ENCODE results near the gene FRS3. TPM values are rescaled to one million over a fixed set of nuclear protein-coding genes. Genes with fewer than 3 reads are reported as not detected.

The FRS3 gene
- total RNA-seq, 1 donor from 2014 or later = 5.7 TPM

DNA sequence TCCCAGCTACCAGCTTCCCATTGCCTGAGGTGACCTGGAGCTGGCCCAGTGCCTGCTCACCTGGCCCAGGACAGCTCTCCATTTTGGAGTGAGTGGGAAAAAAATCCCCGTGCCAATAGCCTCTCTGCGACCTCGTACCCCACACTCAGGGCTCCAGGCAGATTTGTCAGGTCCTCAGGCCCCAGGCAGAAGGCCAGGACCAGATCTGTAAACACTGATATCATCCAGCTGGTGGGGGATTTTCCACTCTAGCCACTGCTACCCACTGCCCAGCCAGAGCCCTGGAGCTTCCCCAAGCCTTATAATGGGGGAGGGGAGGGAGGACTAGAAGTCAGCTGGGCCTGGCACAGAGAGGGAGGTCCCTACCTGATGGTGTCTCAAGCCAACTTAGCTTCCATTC, 31.2 kb downstream of the FRS3 start:
- no peak for DNase-seq (ENCODE audit: low spot score)

DNA sequence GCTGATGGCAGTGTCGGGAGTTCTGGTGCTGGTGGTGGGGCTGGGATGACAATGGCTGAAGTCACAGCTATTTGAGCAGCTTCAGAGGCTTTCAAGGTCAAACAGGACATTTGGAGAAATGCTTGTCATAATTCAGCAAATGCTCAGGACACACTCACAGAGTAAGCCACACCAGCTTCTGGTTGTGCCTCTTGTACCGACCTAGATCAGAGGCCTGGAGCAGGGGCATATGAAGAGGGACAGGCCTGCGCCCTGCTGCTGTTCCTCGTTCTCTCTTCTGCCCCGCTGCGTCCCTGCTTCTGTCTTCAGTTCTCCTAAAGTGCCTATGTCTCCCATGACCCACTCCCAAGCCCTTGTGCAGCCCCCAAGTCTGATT, 31.6 kb downstream of the FRS3 start:
- no peak for DNase-seq (ENCODE audit: low spot score)
- intact Hi-C loops (cut with DNase I) = no loop called here

More for the DNA sequence above, 31.2 kb downstream of the FRS3 start:
- intact Hi-C loops (cut with DNase I) = no loop called here

DNA sequence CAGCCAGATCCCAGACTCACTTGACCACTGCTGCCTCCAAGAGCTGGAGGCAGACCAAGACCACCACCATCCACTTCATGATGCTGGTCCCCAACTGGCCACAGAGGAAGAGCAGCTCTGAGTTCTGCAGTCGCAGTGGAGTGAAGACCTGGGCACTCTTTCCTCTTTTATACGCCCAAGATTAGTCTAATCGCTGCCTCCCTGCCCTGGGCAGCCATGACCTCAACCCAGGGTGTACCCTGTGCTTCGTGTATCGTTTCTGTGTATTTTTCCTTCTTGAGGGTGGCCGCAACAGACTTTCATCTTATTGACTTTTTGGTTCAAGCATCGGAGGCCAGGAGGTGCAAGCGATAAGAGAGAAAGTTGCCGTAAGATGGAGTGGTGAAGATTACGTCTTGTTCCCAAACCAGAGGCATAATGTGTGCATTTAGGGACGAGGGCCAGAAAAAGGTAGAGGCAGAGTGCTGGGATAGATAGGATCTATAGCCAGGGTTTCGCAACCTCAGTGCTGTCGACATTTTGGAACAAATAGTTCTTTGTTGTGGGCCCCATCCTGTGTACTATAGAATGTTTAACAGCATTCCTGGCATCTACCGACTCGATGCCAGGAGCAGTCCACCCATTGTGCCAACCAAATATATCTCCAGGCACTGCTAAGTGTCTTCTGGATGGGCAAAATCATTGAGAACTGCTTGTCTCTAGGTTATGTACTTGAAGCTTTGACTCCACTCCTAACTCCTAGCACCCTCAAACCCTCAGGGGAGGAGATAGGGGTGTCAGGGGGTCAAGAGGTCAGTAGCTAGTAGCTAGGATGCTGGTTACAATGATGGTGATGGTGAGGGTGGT, 32.2 kb downstream of the FRS3 start, which contains the start of gene PGC:
Gene PGC, minus strand, starts transcription at position 142 of the 846 bp plus-strand sequence. Its CDS starts 63 bp downstream, at position 79.
- intact Hi-C loops (cut with DNase I) = no loop called here

DNA sequence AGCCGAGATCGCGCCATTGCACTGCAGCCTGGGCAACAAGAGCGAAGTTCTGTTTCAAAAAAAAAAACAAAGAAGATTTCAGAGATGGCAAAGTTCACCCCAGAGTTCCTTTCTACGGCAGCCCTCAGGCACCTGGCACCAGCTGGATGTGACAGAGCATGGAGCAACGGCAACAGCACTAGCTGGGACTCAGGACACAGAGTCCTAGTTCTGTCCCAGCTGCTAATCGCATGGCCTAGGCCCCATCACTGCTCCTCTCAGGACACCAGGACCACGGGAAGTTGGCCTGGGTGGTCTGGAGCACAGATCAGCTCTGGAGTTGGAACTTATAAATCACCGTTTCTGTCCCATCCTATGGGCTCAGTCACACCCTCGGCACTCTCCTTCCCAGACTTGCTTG, 33.6 kb downstream of the FRS3 start:
- DNase-seq (ENCODE audit: low spot score) = no peak
- intact Hi-C loops (cut with DNase I) = no loop called here

More for the DNA sequence above, 32.2 kb downstream of the FRS3 start, which contains the start of gene PGC:
- DNase-seq (ENCODE audit: low spot score) = no peak

DNA sequence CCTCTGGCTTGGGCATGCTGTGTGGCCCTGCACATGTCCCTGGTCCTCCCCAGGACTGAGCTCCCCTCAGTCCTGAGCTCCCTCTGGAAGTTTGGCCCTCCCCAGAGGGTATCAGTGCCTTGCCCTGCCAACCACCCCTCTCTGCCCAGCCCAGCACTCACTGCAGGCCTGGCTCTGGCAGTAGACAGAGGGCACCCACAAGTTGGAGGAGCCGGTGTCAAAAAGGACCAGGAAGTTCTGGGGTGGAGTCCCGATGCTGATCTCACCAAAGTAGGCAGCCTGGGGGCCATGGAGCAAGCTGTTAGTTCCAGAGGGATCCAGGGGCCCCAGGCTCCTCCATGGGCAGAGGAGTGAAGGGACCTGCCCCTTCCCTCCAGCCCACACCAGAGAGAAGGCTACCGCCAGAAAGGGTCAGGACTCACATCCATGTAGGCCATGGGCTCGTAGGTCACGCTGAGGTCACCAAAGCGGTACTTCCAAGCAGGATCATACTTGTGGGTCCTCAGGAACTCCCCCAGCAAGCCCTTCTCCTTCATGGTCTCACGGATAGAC, 35.4 kb downstream of the FRS3 start:
- DNase-seq (ENCODE audit: low spot score) = no peak
- intact Hi-C loops (cut with DNase I) = no loop called here

DNA sequence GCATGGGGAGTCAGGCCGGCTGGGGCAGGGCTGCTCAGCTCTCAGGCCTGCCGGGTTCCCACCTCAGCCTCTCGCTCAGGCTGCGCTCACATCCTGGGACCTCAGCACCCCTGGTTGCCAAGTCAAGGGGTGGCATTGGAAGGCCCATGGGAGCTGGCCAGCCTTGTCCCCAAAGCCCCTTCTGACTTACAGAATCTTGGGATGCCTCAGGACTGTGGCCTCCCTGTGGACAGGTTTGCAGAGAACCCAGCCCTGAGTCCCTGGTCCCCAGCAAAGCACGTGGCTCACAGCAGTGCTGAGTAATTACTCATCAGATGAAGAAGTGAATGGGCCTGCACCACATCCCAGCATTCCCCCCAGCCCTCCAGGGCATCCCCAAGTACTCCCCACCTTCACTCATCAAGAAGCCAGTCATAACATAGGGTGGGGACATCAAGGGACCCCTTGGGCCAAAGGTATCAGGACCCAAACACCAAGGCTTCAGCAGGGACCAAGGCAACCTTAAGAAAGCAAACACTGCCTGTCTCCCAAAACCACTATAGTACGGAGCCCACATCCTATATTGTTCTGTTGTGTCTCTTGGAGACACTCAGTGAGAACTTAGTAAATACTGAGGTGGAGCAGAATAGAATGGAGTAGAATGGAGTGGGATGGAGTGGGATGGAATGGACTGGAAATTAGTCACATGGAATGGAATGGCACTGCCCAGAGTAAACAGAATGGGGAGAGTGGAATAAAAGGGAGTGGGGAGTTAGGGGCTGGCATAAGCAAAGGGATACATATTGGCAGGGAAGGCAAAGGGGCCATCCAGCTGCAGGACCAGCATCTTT, 36.1 kb downstream of the FRS3 start:
- intact Hi-C loops (cut with DNase I) = no loop called here
- no peak for DNase-seq (ENCODE audit: low spot score)

DNA sequence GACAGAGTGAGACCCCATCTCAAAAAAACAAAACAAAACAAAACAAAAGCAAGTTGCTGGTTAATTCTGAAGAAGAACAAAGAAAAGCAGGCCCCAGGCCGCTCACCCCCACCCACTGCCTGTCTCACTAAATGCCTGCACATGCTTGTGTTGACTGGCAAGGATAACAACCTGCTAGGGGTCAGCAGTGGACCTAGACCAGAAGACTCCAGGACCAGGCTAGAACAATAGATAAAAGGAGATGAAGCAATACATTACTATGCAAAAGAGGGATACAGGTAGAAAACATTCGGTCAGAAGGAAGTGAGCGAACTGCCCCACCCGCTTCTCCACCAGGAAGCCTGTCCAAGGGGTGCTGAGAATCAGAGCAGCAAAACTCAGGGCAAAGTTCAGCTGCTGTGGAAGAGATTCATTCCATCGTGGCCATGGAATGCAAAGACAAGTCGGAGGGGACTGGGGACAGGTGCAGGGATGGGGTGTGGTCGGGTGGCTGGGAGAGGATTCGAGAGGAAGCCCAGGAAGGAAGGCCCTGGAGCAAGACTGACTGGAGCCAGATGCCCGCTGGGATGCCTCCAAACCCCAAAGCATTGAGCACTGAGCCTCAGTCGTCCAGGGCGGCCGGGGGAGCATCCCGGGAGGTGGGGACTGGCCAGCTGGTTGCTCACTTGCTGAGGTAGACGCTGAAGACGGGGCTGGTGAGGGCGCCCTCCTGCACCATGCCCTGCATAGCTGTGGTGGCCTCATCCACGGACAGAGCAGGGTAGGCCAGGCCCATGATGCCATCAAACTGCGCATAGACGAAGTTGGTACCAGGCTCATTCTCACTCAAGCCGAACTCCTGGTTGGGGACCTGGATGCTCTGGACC, 37.8 kb downstream of the FRS3 start:
- no peak for DNase-seq (ENCODE audit: low spot score)
- intact Hi-C loops (cut with DNase I) = no loop called here

DNA sequence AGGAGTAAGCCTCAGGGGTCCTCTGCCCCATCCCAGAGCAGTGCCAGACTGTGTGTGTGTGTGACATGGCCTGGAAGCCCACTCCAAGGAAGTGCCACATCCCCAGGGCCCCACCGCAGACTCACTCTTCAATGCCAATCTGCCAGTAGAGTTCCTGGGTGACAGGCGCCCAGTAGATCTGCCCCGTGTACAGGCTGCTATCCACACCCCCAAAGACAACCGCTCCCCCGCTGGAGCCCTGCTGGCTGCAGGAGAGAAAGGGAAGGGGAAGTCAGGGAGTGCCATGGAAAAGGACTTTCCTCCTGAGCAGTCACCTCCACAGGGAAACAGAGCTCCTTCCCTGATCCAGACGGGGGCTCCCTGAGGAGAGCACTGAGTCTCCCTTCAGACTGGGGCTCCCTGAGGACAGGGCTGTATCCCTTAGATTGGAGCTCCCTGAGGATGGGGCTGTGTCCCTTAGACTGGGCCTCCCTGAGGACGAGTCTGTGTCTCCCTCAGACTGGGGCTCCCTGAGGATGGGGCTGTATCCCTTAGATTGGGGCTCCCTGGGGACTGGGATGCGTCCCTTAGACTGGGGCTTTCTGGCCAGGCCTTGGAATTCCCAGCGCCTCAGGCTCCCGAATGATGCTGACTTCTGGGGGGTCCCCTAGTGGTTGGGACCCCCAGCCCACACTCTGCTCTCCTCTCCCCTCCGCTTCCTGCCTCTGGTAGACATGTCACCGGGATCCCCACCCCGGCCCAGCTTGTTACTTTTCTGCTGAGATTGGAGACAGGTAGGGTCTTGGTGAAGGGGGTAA, 39.1 kb downstream of the FRS3 start:
- intact Hi-C loops (cut with DNase I) = no loop called here
- no peak for DNase-seq (ENCODE audit: low spot score)

DNA sequence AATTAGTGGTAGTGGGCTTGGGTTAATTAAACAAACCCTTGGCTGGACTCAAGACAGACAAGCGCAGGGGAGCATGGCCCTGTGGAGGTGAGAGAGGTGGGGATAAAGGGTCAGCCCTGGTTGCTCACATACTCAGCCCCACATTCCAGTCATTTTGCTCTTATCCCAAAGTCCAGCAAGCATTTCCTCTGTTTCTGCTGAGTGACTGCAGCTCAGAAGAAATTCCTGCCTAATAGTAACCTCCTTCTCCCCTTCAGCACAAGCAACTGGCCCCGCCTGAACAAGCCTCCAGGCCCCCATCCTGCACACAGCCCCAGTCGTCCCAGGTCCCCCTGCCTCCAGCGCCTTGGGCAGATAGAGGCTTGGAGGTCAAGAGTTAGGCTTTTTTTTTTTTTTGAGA, 40.7 kb downstream of the FRS3 start:
- intact Hi-C loops (cut with DNase I) = loop anchor here (5.0 kb wide), 1 partner anchor 38 kb away; the partner anchor contains the start of gene FRS3
- no peak for DNase-seq (ENCODE audit: low spot score)

DNA sequence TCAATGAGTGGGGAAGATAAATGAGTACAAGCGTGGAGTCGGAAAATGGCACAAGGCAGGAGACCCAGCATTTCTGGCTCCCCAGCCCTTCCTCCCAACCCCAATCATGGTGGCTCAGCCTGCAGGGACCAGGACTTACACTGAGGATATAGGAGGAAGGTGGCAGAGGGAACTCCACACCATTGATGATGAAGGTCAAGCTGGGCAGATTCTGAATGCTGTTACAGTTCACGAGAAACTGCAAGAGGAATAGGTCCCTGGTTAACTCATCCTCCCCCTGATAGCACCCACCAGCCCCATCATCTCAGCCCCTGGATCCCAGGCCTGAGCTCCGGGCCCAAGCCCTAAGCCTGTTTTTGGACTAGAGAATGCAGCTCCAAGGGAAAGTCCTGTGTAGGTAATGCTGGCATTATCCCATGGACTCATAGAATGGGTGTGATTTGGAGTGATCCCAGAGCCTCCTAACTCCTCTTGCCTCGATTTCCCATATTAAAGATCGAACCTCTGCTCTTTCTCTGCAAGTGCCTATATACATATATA, 42.0 kb downstream of the FRS3 start:
- intact Hi-C loops (cut with DNase I) = loop anchor here (5.0 kb wide), 1 partner anchor 40 kb away; the partner anchor contains the start of gene FRS3

DNA sequence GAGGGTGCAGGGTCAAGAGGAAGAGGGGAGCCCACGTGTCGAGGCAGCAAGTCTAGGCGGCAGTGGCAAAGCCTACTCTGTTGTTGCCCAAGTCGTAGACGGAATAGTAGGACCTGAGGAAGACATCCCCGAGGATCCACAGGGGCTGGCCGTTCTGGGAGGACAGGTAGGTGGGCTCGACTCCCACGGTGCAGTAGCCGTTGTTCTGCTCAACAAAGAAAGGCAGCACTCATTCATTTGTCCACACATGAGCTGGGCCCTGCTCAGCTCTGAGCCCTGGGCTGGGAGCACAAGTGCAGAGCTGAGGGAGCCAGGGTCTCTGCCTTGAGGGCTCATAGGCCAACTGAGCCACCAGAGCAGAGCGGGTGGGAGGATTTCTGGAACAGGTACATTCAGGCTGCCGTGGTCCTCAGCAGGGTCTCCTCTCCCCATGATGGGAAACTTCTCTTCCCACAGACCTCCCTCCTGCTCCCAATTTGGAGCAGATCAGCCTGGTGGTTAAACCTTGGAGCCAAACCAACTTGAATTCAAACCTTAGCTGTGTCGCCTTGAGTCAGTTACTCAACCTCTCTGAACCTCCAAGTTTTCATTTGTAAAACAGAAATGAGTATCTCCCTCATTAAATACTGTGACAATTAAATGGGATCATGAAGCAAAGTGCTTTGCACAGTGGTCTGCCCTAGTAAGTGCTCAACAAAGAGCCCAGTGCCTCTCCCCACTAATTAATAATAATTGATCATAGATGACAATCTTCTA, 42.7 kb downstream of the FRS3 start:
- no peak for DNase-seq (ENCODE audit: low spot score)
- intact Hi-C loops (cut with DNase I) = loop anchor here (5.0 kb wide), 1 partner anchor 40 kb away; the partner anchor contains the start of gene FRS3

More for the DNA sequence above, 42.0 kb downstream of the FRS3 start:
- no peak for DNase-seq (ENCODE audit: low spot score)

DNA sequence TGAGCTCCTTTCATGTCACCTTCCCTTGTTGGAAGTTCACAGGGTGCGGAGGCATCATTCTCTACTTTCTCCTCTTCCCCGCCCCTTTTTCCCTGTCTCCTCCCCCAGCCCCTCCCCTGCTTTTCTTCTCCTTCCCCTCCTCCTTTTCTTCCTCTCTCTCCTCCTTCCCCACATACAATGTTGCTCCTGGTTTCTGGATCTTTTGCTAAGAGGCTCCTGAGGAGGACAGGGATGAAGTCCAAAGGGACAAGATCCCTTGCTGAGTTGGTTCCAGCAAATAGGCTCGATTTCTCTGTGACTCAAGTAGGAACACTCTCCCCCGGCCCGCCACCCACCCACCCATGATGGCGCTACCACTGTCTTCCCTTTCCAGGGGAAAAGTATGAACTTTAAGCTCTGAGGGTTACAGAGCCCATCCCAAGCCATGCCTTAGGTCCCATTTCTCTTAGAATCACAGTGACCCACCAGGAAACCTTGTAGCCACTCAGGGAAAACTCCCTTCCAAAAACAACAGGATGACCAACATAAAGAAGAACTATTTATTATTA, 43.4 kb downstream of the FRS3 start:
- intact Hi-C loops (cut with DNase I) = loop anchor here (5.0 kb wide), 1 partner anchor 41 kb away; the partner anchor contains the start of gene FRS3
- DNase-seq (ENCODE audit: low spot score) = no peak

DNA sequence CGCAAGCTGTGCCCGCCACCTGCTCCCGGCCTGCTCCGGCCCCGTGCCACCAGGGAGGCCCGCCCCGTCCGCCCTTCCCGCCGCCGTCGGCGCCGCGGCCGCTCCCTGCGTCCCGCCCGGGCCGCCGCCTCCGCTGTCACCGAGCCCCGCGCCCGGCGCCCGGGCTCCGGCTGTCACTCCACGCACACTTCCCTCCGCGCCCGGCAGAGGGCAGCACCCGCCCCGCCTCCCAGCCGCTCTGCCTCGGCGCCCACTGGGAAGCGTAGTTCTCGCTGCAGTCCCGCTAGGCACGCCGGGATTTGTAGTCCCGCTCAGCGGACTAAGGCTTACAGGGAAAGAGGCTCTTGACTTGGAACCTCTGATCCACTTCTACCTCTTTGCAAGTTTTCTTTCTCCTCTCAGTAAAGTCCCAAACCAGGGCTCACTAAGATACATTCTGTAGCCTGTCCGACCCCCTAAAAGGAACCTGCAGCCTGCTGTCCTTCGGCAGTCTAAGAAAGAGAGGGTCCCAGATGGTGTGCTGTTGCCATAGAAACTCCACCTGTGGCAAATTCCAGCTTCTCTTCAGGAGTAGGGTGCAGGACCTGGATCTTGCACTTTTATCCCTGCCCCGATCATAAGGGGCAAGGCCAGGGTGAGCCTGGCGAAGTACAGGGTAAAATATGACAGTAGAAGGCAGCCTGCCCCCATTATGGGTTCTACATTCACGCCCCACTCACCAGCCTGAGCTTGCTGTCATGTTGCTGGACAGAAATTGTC, 44.1 kb downstream of the FRS3 start, which contains the start of gene TFEB:
Gene TFEB, minus strand, starts transcription at position 182 of the 759 bp plus-strand sequence. CDS start 44,395 bp downstream, outside the sequence.
- intact Hi-C loops (cut with DNase I) = loop anchor here (1.0 to 5.0 kb wide), 2 partner anchors 29 to 42 kb away; partner anchors contain the start of gene FRS3
- peak; percentile 98 for DNase-seq (ENCODE audit: low spot score)

DNA sequence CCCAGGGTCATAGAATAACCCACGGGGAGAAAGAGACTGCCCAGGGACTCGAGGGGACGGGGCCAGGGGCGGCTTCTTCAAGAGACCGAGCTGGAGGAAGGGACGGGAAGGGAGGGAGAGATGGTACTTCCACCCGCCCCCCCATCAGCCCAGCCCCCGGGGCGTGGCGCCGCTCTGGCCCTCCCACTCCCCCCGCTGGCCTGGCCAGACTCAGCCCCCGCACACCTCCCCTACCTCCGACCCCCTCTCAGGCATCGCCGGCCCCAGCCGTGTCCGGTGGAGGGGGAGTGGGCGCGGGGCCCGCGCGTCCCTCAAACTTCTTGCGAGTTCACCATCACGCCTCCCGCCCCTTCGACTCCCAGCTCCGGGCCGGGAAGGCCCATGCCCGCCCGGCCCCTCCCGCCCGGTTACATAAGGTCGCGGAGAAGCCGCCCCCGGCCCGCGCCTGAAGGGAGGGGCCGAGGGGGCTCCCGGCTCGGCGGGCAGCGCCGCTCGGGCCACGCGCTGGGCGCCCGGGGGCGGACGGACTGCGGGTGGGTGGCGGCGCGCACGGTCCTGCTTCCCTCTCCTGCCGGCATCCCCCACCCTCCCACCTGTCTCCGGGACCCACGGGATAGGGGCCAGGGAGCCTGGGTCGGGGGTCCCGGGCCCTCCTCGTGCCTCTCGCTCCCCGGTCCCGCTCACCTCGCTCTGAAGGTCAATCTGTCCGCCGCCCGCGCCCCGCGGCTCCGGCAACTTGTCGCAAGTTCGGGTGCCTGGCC, 44.9 kb downstream of the FRS3 start:
- DNase-seq (ENCODE audit: low spot score) = peak; percentile 95
- intact Hi-C loops (cut with DNase I) = loop anchor here (1.0 to 5.0 kb wide), 2 partner anchors 29 to 42 kb away; partner anchors contain the start of gene FRS3
